Activated CD8-positive, alpha-beta memory T cell treated with anti-CD3 and anti-CD28 coated beads, Interleukin-2, amount 50 U/mL, for 4 hours (primary cell): Measurements from ENCODE around the gene CCDC92.
"Not testable (repeated sequence)": the region's sequence is repeated elsewhere in the genome, so short reads cannot be mapped to it uniquely, and the experiment has no call there.

Experiments used
- DNase-seq: peaks from one replicate; pipeline ENCODE4 v3.0.0-alpha.2; 2020

The CCDC92 gene

GRCh38 chr12:123936471-123936870 lies 36.2 kb downstream of the CCDC92 start:
- no peak for DNase-seq

DNA sequence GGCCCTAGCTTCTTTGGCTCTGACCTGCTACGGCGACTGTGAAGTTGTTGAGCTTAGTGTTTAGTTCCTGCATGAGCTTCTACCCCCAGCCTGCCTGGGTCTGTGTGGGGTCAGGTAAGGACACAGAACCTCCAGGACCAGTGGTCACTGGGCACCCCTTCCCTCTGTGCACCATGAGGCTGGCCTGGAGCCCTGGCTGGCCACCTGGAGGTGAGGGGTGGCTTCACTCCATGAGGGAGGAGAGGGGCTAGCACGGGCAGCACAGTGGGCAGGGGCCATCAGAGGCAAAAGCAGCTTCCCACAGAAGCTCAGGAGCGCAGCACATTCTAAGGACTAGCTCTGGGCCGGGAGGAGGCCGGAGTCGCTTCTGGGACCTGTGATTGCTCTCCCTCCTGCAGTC lies 36.7 kb downstream of the CCDC92 start:
- DNase-seq, result no peak

DNA sequence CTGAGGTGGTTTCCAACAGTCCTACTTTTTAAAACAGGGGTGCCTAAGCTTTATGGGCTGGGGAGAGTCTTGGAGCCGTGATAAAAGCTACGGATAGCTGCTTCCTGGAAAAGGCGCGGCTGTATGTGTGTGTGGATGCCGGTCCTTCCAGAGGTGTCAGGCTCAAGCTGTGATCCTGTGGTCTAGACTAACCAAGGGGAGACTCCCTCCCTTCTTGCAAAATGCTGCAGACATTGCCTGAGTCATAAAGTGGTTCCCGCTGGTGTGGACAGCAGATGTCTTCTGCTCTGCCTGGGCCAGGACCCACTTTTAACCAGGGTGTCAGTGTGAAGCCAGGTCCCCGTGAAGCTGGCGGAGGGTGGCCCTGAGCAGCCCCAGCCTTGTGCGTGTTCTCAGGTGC lies 37.8 kb downstream of the CCDC92 start:
- no peak for DNase-seq

- DNase-seq, result no peak
Observed at GRCh38 chr12:123934016-123934620, 38.5 kb downstream of the CCDC92 start.

DNA sequence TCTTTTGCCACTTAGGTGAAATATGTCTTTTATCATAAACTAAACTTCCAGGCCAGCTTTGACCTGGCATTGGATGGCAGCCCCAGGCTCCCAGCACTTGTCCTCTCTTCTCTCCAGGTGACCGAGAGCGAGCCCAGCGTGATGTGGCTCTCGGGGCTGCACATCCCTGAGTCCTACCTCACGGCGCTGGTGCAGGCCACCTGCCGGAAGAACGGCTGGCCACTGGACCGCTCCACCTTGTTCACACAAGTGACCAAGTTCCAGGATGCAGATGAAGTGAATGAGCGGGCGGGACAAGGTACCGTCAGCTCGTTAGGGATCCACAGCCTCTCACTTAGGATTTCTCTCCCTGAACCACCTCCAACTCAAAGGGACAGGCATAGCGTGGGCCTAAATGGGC lies 39.4 kb downstream of the CCDC92 start:
- DNase-seq, result no peak

GRCh38 chr12:123931686-123932321 lies 40.8 kb downstream of the CCDC92 start:
- DNase-seq, result peak; percentile 48

- DNase-seq, result no peak
Observed at GRCh38 chr12:123929946-123930583, 42.6 kb downstream of the CCDC92 start.

- DNase-seq, result no peak
Observed at GRCh38 chr12:123928897-123929296, 43.7 kb downstream of the CCDC92 start.

GRCh38 chr12:123928274-123928865 lies 44.3 kb downstream of the CCDC92 start:
- no peak for DNase-seq

DNA sequence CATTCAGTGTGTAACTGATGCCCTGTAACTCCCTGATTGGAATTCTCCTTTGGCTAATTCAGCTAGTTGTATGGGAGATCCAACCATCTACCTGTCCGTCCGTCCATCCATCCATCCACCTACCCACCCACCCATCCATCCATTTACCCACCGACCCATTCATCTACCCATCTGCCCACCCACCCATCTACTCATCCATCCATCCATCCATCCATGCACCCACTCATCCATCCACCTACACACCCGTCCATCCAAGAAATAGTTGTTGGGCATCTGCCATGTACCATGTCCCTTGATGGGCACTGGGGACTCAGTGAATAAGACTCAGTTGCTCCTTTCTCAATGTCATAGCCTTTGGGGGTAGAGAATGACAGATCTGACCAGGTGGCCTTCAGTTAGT lies 48.1 kb downstream of the CCDC92 start:
- no peak for DNase-seq

- DNase-seq, result no peak
Observed at GRCh38 chr12:123923927-123924326, 48.7 kb downstream of the CCDC92 start.

DNA sequence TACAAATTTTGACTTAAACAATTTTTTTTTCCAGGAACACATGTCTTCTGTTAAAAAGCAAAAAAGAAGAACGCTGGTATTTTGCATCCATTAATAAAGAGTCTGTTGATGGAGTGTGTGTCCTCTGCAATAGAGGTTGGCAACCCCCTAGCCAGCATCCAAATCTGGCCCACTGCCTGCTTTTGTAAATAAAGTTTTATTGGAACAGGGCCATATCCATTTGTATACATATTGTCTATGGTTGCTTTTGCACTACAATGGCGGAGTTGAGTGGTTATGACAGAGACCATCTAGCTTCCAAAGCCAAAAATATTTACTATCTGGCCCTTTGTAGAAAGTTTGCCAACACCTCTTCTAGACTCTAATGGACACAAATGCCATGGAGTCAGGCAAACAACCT lies 49.6 kb downstream of the CCDC92 start:
- no peak for DNase-seq

DNA sequence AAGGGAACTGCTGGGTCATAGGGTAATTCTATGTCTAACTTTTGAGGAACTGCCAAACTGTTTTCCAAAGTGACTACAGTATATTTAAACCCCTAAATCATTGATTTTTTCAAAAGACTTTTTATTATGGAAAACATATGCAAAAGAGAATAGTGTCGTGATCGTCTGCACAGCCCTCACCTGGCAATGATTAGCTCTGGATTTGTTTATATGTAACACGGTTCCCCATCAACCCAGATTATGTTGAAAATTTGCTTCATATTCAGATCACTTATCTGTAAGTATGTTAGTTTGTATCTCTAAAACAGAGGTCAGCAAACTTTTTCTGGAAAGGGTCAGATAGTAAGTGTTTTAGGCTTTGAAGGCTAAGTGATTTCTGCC lies 52.7 kb downstream of the CCDC92 start:
- DNase-seq, result no peak

- no peak for DNase-seq
Observed at GRCh38 chr12:123917337-123917850, 55.2 kb downstream of the CCDC92 start.

DNA sequence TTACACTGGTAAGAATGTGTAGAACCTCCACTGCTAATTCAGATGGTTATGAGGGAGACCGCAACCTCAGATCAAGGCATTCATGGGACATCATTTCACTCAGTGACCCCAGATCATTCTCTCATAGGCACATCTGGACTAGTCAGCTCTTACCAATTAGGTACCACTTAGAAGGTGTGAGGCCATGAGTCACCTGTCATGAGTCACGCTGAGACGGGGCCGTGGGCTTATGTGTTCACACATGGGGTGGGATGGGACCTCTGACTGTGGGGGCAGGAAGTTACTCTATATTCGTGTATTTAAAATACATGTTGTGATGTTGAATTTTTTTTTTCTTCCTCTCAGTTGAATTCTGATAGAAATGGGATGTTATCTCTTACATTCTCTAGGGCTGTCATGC lies 55.9 kb downstream of the CCDC92 start:
- peak; percentile 70 for DNase-seq

- DNase-seq, result no peak
Observed at GRCh38 chr12:123914726-123915333, 57.8 kb downstream of the CCDC92 start.

- no peak for DNase-seq
Observed at GRCh38 chr12:123912415-123913380, 59.9 kb downstream of the CCDC92 start.

- not testable (repeated sequence) for DNase-seq
Observed at GRCh38 chr12:123911672-123912409, 60.8 kb downstream of the CCDC92 start.

DNA sequence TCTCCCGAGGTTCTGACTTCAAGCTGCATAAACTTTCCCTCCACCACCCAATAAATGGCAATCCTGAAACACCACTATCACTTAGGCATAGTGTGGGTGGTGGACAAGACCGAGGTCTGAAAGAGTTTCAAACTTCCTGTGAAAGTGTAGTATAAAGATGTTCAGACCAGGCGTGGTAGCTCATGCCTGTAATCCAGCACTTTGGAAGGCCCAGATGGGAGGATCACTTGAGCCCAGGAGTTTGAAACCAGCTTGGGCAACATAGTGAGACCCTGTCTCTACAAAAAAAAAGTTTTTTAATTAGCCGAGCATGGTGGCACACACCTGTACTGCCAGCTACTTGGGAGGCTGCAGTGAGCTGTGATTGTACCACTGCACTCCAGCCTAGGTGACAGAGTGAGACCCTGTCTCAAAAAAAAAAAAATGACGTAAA lies 61.9 kb downstream of the CCDC92 start:
- DNase-seq, result no peak

DNA sequence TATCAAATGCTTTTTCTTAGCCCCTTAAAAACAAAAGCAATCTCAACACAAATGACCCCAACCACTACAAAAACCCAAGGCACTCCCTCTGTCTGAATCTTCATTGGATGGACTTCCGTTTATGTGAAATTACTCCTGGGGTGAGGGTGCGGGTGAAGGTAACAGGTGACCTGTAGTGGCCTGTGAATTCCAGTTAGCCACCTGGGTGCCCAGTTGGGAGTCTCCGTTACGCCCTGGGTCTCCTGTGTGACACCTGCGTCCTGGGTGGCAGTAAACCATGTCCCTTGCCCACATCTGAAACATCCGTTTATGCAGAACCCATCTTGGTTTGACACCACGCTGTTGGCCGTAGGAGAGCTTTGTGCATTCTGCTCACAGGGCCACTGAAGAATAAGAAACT lies 62.6 kb downstream of the CCDC92 start:
- no peak for DNase-seq
